Hepatocyte (in vitro differentiated cells): ENCODE results near the gene PLPP7.

ENCODE experiments used
- EZH2 ChIP-seq: fragments of 200-600 bp; sonication (generic); IDR thresholded peaks from 2 replicates; pipeline ENCODE4 v1.6.1; 2016; ENCODE audit warnings: antibody characterized with exemption, mild to moderate bottlenecking, borderline replicate concordance
- EZH2phosphoT487 ChIP-seq: fragments of 200-600 bp; sonication (generic); IDR thresholded peaks from one replicate; pipeline ENCODE4 v1.6.1; 2018; ENCODE audit warnings: antibody characterized with exemption, mild to moderate bottlenecking, low read depth, moderate library complexity; ENCODE audit not compliant: unreplicated experiment, severe bottlenecking
- TF ChIP-seq, protein P1 (sequence below): fragments of 200-600 bp; sonication (generic); IDR thresholded peaks from 2 replicates; pipeline ENCODE4 v1.5.1; 2016; ENCODE audit warnings: antibody characterized with exemption, mild to moderate bottlenecking; ENCODE audit not compliant: poor library complexity

DNA sequence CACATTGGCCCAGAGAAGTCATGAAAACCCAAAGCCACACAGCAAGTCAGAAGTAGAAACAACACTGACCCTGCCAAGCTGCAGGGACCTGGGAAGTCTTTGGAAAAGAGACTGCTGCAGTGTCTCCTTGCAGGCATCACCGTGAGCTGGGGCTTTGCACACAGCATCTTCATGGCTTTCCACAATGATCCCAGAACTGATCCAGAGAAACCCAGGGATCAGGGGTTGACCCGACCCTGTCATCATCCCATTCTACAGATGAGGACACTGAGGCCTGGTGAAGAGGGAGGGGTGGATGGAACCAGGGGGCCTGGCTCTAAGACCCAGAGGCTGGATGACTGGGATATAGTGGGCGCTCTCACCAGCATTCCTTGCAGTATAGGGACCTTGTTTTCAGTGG, 8.9 kb upstream of the PLPP7 start:
- TF ChIP-seq, protein P1, sequence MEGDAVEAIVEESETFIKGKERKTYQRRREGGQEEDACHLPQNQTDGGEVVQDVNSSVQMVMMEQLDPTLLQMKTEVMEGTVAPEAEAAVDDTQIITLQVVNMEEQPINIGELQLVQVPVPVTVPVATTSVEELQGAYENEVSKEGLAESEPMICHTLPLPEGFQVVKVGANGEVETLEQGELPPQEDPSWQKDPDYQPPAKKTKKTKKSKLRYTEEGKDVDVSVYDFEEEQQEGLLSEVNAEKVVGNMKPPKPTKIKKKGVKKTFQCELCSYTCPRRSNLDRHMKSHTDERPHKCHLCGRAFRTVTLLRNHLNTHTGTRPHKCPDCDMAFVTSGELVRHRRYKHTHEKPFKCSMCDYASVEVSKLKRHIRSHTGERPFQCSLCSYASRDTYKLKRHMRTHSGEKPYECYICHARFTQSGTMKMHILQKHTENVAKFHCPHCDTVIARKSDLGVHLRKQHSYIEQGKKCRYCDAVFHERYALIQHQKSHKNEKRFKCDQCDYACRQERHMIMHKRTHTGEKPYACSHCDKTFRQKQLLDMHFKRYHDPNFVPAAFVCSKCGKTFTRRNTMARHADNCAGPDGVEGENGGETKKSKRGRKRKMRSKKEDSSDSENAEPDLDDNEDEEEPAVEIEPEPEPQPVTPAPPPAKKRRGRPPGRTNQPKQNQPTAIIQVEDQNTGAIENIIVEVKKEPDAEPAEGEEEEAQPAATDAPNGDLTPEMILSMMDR = no peak
- TF ChIP-seq EZH2phosphoT487 = no peak
- TF ChIP-seq EZH2 = no peak
